ENCODE results near the gene CAPN14. TPM values are rescaled to one million over a fixed set of nuclear protein-coding genes. Genes with fewer than 3 reads are reported as not detected.

CAPN14 gene
- total and polyA plus RNA-seq, 2 of the 4 experiments (the other 2 are of a cell fraction), result under 0.01 to 0.09 TPM

DNA sequence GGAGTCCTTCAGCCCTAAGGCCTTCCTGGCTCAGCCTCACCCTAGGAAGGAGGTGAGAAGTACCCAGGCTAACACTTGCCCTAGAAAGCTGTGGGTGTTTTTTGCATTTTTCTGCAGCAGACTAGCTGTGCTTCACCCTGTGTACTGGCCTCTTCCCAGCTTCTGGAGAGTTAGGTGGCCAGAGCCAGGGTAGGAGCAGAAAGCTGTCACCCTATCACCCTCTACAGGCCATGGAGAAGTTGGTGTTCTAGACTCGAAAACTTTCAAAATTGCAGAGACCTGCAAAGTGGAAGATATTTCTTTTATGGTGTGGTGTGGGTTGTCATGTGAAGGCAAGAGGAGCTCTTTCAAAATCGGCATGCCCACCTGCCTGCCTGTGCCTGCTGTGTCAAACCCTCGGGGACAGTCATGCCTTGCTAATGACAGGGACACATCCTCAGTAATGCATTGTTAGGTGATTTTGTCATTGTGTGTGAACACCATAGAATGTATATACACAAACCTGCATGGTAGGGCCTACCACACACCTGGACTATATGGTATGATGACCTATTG lies 46.4 kb upstream of the CAPN14 start:
- intact Hi-C loops (cut with micrococcal nuclease), result no loop called here
- Histone ChIP-seq H3K36me3 (ENCODE audit: control insufficient read depth, insufficient read depth, low read length) (peaks cover 39% of the 10 kb centered on the region), H3K56ac (ENCODE audit: extremely low read depth, insufficient read depth, low read length) (no peak overlapping the region), H2BK15ac (ENCODE audit: low read depth, low read length) (no peak overlapping the region), H3K4me3 (ENCODE audit: insufficient read depth, low read depth, low read length) (no peak overlapping the region), H3K9me3 (ENCODE audit: control insufficient read depth, insufficient read depth, low read length) (no peaks in the 10 kb centered on the region), H3K9me1 (ENCODE audit: insufficient read depth, low read length) (peaks cover 5% of the 10 kb centered on the region), H3K14ac (replicated peaks; ENCODE audit: low read depth, low read length) (no peak overlapping the region), H3K18ac (ENCODE audit: low read depth, low read length) (no peak overlapping the region), H2BK20ac (ENCODE audit: low read depth, low read length) (no peak overlapping the region), H2BK120ac (ENCODE audit: low read depth, low read length) (no peak overlapping the region), H4K20me1 (ENCODE audit: insufficient read depth, low read length) (no peaks in the 10 kb centered on the region; the same call in 1 of the 2 replicates), H4K91ac (ENCODE audit: insufficient read depth, low read depth, low read length) (no peak overlapping the region), H3K4ac (ENCODE audit: low read depth, low read length) (no peak overlapping the region), H4K8ac (ENCODE audit: low read depth in 2 of 2, low read length in 2 of 2) (no peak overlapping the region), H3K4me1 (ENCODE audit: control insufficient read depth, insufficient read depth, low read length) (no peaks in the 10 kb centered on the region), H3K79me1 (ENCODE audit: low read depth in 1 of 2, low read length in 2 of 2) (no peaks in the 10 kb centered on the region), H3K4me2 (ENCODE audit: low read depth, low read length) (no peak overlapping the region), H2BK5ac (ENCODE audit: low read depth, low read length, poor library complexity, severe bottlenecking) (no peak overlapping the region), H2AK5ac (ENCODE audit: low read depth, low read length) (no peak overlapping the region), H3K23ac (ENCODE audit: low read depth, low read length) (no peak overlapping the region), H3K27me3 (ENCODE audit: control insufficient read depth, insufficient read depth, low read length) (no peaks in the 10 kb centered on the region), H2AK9ac (replicated peaks; ENCODE audit: low read depth, low read length, poor library complexity) (no peak overlapping the region), H2AFZ (replicated peaks; ENCODE audit: low read length, poor library complexity) (no peak overlapping the region), H4K5ac (ENCODE audit: low read depth, low read length) (no peak overlapping the region), H3K27ac (ENCODE audit: insufficient read depth, low read length) (no peak overlapping the region), H3K9ac (ENCODE audit: low read depth, low read length) (no peak overlapping the region)
- no peak for ATAC-seq (ENCODE audit: low read depth)
- no peak for DNase-seq
- ChIA-PET CTCF (no interaction called here), POLR2A (ENCODE audit: unreplicated experiment) (no interaction called here)
- no TSS peak for BruUV-seq (replicated peaks)
- in situ Hi-C loops (cut with MboI; ENCODE audit: low sequenced_read_pairs), result no loop called here
- WGBS, 2 experiments (ENCODE audit: extremely low coverage in 2 of 2, insufficient read length in 1 of 2), result 80% methylated on average over 1 of the region's 3 CpGs; no CpG with 5 or more reads in 1 of the 2 experiments
- dilution Hi-C loops (cut with HindIII; ENCODE audit: low sequenced_read_pairs, unreplicated experiment), result no loop called here
- TF ChIP-seq CEBPB (IDR thresholded peaks at IDR 0.05; ENCODE audit: low read depth, low read length) (no peak), CHD1 (IDR thresholded peaks at IDR 0.05; ENCODE audit: low read depth, low read length) (no peak), MAFK (IDR thresholded peaks at IDR 0.05; ENCODE audit: low read depth, low read length) (no peak), MXI1 (IDR thresholded peaks at IDR 0.05; ENCODE audit: borderline replicate concordance, low read depth, low read length) (no peak), NFE2L2 (IDR thresholded peaks at IDR 0.05; ENCODE audit: low read depth, low read length) (no peak), SMC3 (IDR thresholded peaks at IDR 0.05; ENCODE audit: low read depth, low read length) (no peak), RAD21 (IDR thresholded peaks at IDR 0.05; ENCODE audit: low read length) (no peak), RFX5 (IDR thresholded peaks at IDR 0.05; ENCODE audit: low read depth, low read length) (no peak), FOS (IDR thresholded peaks at IDR 0.05; ENCODE audit: low read depth, low read length) (no peak), RCOR1 (IDR thresholded peaks at IDR 0.05; ENCODE audit: insufficient replicate concordance, low read length) (no peak), MAZ (IDR thresholded peaks at IDR 0.05; ENCODE audit: borderline replicate concordance, low read depth, low read length) (no peak), BHLHE40 (IDR thresholded peaks at IDR 0.05; ENCODE audit: low read depth, low read length) (no peak), POLR2A (IDR thresholded peaks at IDR 0.05; ENCODE audit: low read depth, low read length) (no peak)
- TF ChIP-seq, protein P1, sequence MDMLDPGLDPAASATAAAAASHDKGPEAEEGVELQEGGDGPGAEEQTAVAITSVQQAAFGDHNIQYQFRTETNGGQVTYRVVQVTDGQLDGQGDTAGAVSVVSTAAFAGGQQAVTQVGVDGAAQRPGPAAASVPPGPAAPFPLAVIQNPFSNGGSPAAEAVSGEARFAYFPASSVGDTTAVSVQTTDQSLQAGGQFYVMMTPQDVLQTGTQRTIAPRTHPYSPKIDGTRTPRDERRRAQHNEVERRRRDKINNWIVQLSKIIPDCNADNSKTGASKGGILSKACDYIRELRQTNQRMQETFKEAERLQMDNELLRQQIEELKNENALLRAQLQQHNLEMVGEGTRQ (IDR thresholded peaks at IDR 0.05; ENCODE audit: low read depth, low read length), result no peak
- TF ChIP-seq, protein P2, sequence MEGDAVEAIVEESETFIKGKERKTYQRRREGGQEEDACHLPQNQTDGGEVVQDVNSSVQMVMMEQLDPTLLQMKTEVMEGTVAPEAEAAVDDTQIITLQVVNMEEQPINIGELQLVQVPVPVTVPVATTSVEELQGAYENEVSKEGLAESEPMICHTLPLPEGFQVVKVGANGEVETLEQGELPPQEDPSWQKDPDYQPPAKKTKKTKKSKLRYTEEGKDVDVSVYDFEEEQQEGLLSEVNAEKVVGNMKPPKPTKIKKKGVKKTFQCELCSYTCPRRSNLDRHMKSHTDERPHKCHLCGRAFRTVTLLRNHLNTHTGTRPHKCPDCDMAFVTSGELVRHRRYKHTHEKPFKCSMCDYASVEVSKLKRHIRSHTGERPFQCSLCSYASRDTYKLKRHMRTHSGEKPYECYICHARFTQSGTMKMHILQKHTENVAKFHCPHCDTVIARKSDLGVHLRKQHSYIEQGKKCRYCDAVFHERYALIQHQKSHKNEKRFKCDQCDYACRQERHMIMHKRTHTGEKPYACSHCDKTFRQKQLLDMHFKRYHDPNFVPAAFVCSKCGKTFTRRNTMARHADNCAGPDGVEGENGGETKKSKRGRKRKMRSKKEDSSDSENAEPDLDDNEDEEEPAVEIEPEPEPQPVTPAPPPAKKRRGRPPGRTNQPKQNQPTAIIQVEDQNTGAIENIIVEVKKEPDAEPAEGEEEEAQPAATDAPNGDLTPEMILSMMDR (conservative IDR thresholded peaks at IDR 0.05; ENCODE audit: low read depth, low read length), result no peak
- TF ChIP-seq, protein P3, sequence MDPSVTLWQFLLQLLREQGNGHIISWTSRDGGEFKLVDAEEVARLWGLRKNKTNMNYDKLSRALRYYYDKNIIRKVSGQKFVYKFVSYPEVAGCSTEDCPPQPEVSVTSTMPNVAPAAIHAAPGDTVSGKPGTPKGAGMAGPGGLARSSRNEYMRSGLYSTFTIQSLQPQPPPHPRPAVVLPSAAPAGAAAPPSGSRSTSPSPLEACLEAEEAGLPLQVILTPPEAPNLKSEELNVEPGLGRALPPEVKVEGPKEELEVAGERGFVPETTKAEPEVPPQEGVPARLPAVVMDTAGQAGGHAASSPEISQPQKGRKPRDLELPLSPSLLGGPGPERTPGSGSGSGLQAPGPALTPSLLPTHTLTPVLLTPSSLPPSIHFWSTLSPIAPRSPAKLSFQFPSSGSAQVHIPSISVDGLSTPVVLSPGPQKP (IDR thresholded peaks at IDR 0.05; ENCODE audit: borderline replicate concordance, low read depth, low read length), result no peak
